ENCODE results near the gene MTNR1A. TPM values are rescaled to one million over a fixed set of nuclear protein-coding genes. Genes with fewer than 3 reads are reported as not detected.

MTNR1A gene
- total RNA-seq: 1 to 10 TPM in 1 of 2 donors, under 1 TPM in 1; 0.62 to 1.6 TPM
- 0.28 TPM for polyA plus RNA-seq (2013, experiment 1 of 2)
- polyA plus RNA-seq (2013, experiment 2 of 2): not detected
- long read RNA-seq, experiment 1: 0 reads
- long read RNA-seq, experiment 2: 0 reads
- long read RNA-seq, experiment 3, partial matches to known transcripts: 0 of 1 reads
- long read RNA-seq, experiment 3, other reads (novel, unspliced or antisense): 0 of 1 reads
- long read RNA-seq, experiment 4: 0 reads

GRCh38 chr4:186554914-186555827 is at the start of gene MTNR1A:
Gene MTNR1A, minus strand, starts transcription at chr4:186555567. Its CDS starts 202 bp downstream, at chr4:186555365.
- Histone ChIP-seq H3K4me1 (ENCODE audit: control insufficient read depth, insufficient read depth, low read length) (no peaks in the 10 kb centered on the region), H3K4me3 (ENCODE audit: low read length) (peak within 1 kb of the TSS; percentile 84), H3K9me3 (ENCODE audit: control insufficient read depth, low read length) (peaks cover 4% of the 10 kb centered on the region), H3K27me3 (ENCODE audit: control insufficient read depth, insufficient read depth, low read length, poor library complexity, severe bottlenecking) (no peaks in the 10 kb centered on the region), H3K9ac (ENCODE audit: extremely low read depth, low read length, poor library complexity, severe bottlenecking) (peak within 1 kb of the TSS; percentile 23), H3K27ac (ENCODE audit: low read depth, low read length) (no peak within 1 kb of the TSS), H3K36me3 (ENCODE audit: control insufficient read depth, insufficient read depth, low read length) (no peaks in the 10 kb centered on the region)
- 2 to 10% methylated on average over 34 to 91 of the region's 91 CpGs for WGBS, 2 experiments (ENCODE audit: insufficient coverage in 1 of 2, insufficient read length in 1 of 2)
- Mint-ChIP-seq H3K4me1 (peaks cover 6% of the 10 kb centered on the region), H3K4me3 (peak within 1 kb of the TSS; percentile 62), H3K27me3 (ENCODE audit: insufficient read depth) (peaks cover 4% of the 10 kb centered on the region), H3K27ac (peak within 1 kb of the TSS; percentile 31), H3K36me3 (ENCODE audit: low read depth) (no peaks in the 10 kb centered on the region), H3K9me3 (no peaks in the 10 kb centered on the region)
- DNase-seq: peak; percentile 84
- peak; percentile 73 for TF ChIP-seq CTCF (conservative IDR thresholded peaks at IDR 0.05)

GRCh38 chr4:186604124-186604807 is 48.9 kb upstream of the MTNR1A start:
- H3K4me3 ChIP-seq (ENCODE audit: low read length): no peak overlapping the region
- H3K4me3 Mint-ChIP-seq: no peak overlapping the region
- H3K4me1 Mint-ChIP-seq: peaks cover 13% of the 10 kb centered on the region
- H3K27me3 ChIP-seq (ENCODE audit: control insufficient read depth, insufficient read depth, low read length, poor library complexity, severe bottlenecking): no peaks in the 10 kb centered on the region
- H3K36me3 Mint-ChIP-seq (ENCODE audit: low read depth): peaks cover 78% of the 10 kb centered on the region
- no peak overlapping the region for H3K27ac Mint-ChIP-seq
- H3K27me3 Mint-ChIP-seq (ENCODE audit: insufficient read depth): no peaks in the 10 kb centered on the region
- H3K9ac ChIP-seq (ENCODE audit: extremely low read depth, low read length, poor library complexity, severe bottlenecking): no peak overlapping the region
- no peak for DNase-seq
- H3K9me3 Mint-ChIP-seq: no peaks in the 10 kb centered on the region
- H3K9me3 ChIP-seq (ENCODE audit: control insufficient read depth, low read length): no peaks in the 10 kb centered on the region
- H3K4me1 ChIP-seq (ENCODE audit: control insufficient read depth, insufficient read depth, low read length): peaks cover 10% of the 10 kb centered on the region
- peaks cover 84% of the 10 kb centered on the region for H3K36me3 ChIP-seq (ENCODE audit: control insufficient read depth, insufficient read depth, low read length)
- no peak overlapping the region for H3K27ac ChIP-seq (ENCODE audit: low read depth, low read length)
- WGBS, 2 experiments (ENCODE audit: insufficient coverage in 1 of 2, insufficient read length in 1 of 2): 75 to 92% methylated on average over 2 to 7 of the region's 7 CpGs
- TF ChIP-seq CTCF (conservative IDR thresholded peaks at IDR 0.05): no peak

GRCh38 chr4:186602978-186603377 is 47.6 kb upstream of the MTNR1A start:
- H3K27ac Mint-ChIP-seq: no peak overlapping the region
- H3K4me3 Mint-ChIP-seq: no peak overlapping the region
- peaks cover 13% of the 10 kb centered on the region for H3K4me1 Mint-ChIP-seq
- Histone ChIP-seq H3K27me3 (ENCODE audit: control insufficient read depth, insufficient read depth, low read length, poor library complexity, severe bottlenecking) (no peaks in the 10 kb centered on the region), H3K4me3 (ENCODE audit: low read length) (no peak overlapping the region), H3K27ac (ENCODE audit: low read depth, low read length) (no peak overlapping the region), H3K36me3 (ENCODE audit: control insufficient read depth, insufficient read depth, low read length) (peaks cover 79% of the 10 kb centered on the region), H3K9me3 (ENCODE audit: control insufficient read depth, low read length) (no peaks in the 10 kb centered on the region), H3K9ac (ENCODE audit: extremely low read depth, low read length, poor library complexity, severe bottlenecking) (no peak overlapping the region), H3K4me1 (ENCODE audit: control insufficient read depth, insufficient read depth, low read length) (peaks cover 10% of the 10 kb centered on the region)
- H3K36me3 Mint-ChIP-seq (ENCODE audit: low read depth): peaks cover 70% of the 10 kb centered on the region
- no peaks in the 10 kb centered on the region for H3K27me3 Mint-ChIP-seq (ENCODE audit: insufficient read depth)
- DNase-seq: no peak
- no peaks in the 10 kb centered on the region for H3K9me3 Mint-ChIP-seq
- TF ChIP-seq CTCF (conservative IDR thresholded peaks at IDR 0.05): no peak
- 98 to 100% methylated on average over 4 to 9 of the region's 9 CpGs for WGBS, 2 experiments (ENCODE audit: insufficient coverage in 1 of 2, insufficient read length in 1 of 2)

Data from endodermal cell (in vitro differentiated cells).